Esophagus squamous epithelium (tissue), 5 donors: ENCODE data around the gene FLT3LG. TPM values are rescaled to one million over a fixed set of nuclear protein-coding genes. Genes with fewer than 3 reads are reported as not detected.

Experiments used
- DNase-seq: peaks from one replicate; lab custom pipeline; 2025; lab: John Stamatoyannopoulos, UW
- H3K27ac ChIP-seq, 4 donors: fragments of 200-600 bp; sonication (generic); one replicate each; pipeline ENCODE4 v1.5.1; 2016 to 2019; ENCODE audit warnings: mild to moderate bottlenecking in 1 of 4
- H3K27me3 ChIP-seq, 4 donors: fragments of 200-600 bp; sonication (generic); 1 replicate in 3 of 4; 2 replicates in 1 of 4; pipeline versions ENCODE4 v1.5.1 to v1.6.0; 2017 to 2021; ENCODE audit warnings: antibody characterized with exemption in 1 of 4
- H3K36me3 ChIP-seq, 3 donors: fragments of 200-600 bp; sonication (generic); one replicate each; pipeline ENCODE4 v1.5.1; 2016 to 2019
- H3K4me1 ChIP-seq, 3 donors: fragments of 200-600 bp; sonication (generic); one replicate each; pipeline ENCODE4 v1.5.1; 2017 to 2019
- H3K4me3 ChIP-seq, 4 donors: fragments of 200-600 bp; sonication (generic); 1 replicate in 3 of 4; 2 replicates in 1 of 4; pipeline ENCODE4 v1.5.1; 2016 to 2019; ENCODE audit warnings: mild to moderate bottlenecking in 2 of 4, moderate library complexity in 1 of 4
- H3K9me3 ChIP-seq, 3 donors: fragments of 200-600 bp; sonication (generic); one replicate each; pipeline ENCODE4 v1.5.1; 2016 to 2019
- CTCF ChIP-seq, 6 experiments: fragments of 450-650 bp in 4 of 6; fragments of 200-600 bp in 2 of 6; sonication (generic) in 2 of 6; IDR thresholded peaks; one replicate each; pipeline ENCODE4 v1.5.1; 2016 to 2019; ENCODE audit warnings: antibody characterized with exemption in 6 of 6, mild to moderate bottlenecking in 4 of 6, moderate library complexity in 4 of 6
- POLR2A ChIP-seq, 4 donors: fragments of 450-650 bp; IDR thresholded peaks; one replicate each; pipeline ENCODE4 v1.6.1; 2017; ENCODE audit warnings: antibody characterized with exemption in 4 of 4, mild to moderate bottlenecking in 4 of 4, moderate library complexity in 3 of 4
- WGBS, 2 donors: methylation state at CpG; one replicate each; pipeline ENCODE4 v1.1.5; 2018; 5-methylcytosine and 5-hydroxymethylcytosine counted together
- intact Hi-C: fragments of 100-400 bp; cut with DNase I; formaldehyde crosslinking; loops from one replicate; pipeline ENCODE4 v1.15.0; 2022
- total RNA-seq, 4 donors: library from RNA; depleted of rRNA; stranded (reverse); fragments of >200 nt; gene quantifications; one replicate each; pipeline ENCODE4 v1.1.0, GENCODE V29; 2016
- donor health status: DM: yes; HTN: yes; CAD: no.

The FLT3LG gene
- total RNA-seq, 4 donors from 2014 or later = 0.75 to 4.2 (median 2.7) TPM

GRCh38 chr19:49435670-49436069 lies 38.3 kb upstream of the FLT3LG start:
- Histone ChIP-seq H3K27me3 (peaks cover 21 to 100% (median 38%) of the 10 kb centered on the region in 4 donors), H3K27ac (no peak overlapping the region), H3K36me3 (no peaks in the 10 kb centered on the region), H3K9me3 (no peaks in the 10 kb centered on the region), H3K4me3 (no peak overlapping the region), H3K4me1 (peaks cover 0 to 17% (median 0%) of the 10 kb centered on the region in 3 donors)
- WGBS, 2 donors = 81 to 83% methylated on average over 10 of the region's 10 CpGs
- no peak for DNase-seq
- TF ChIP-seq POLR2A (IDR thresholded peaks at IDR 0.05) = no peak
- no peak for TF ChIP-seq CTCF (IDR thresholded peaks at IDR 0.05)
- intact Hi-C loops = no loop called here

GRCh38 chr19:49436381-49437017 lies 37.5 kb upstream of the FLT3LG start:
- H3K9me3 ChIP-seq = no peaks in the 10 kb centered on the region
- no peaks in the 10 kb centered on the region for H3K36me3 ChIP-seq
- DNase-seq = no peak
- H3K4me1 ChIP-seq = peaks cover 0 to 25% (median 6%) of the 10 kb centered on the region in 3 donors
- TF ChIP-seq POLR2A (IDR thresholded peaks at IDR 0.05) (no peak), CTCF (IDR thresholded peaks at IDR 0.05) (no peak)
- H3K27ac ChIP-seq = no peak overlapping the region
- H3K4me3 ChIP-seq = no peak overlapping the region
- peaks cover 21 to 100% (median 38%) of the 10 kb centered on the region in 4 donors for H3K27me3 ChIP-seq
- WGBS, 2 donors = 23% methylated on average over 35 of the region's 42 CpGs; no CpG with 5 or more reads in 1 of the 2 donors
- intact Hi-C loops = no loop called here

GRCh38 chr19:49437231-49437630 lies 36.8 kb upstream of the FLT3LG start:
- peaks cover 21 to 100% (median 34%) of the 10 kb centered on the region in 4 donors for H3K27me3 ChIP-seq
- DNase-seq = no peak
- WGBS, 2 donors = 5 to 7% methylated on average over 4 to 5 of the region's 8 CpGs
- no peaks in the 10 kb centered on the region for H3K9me3 ChIP-seq
- no peak overlapping the region for H3K4me3 ChIP-seq
- no peak overlapping the region for H3K27ac ChIP-seq
- intact Hi-C loops = no loop called here
- TF ChIP-seq POLR2A (IDR thresholded peaks at IDR 0.05) = no peak
- TF ChIP-seq CTCF (IDR thresholded peaks at IDR 0.05) = no peak
- H3K4me1 ChIP-seq = peaks cover 6 to 29% (median 13%) of the 10 kb centered on the region in 3 donors
- H3K36me3 ChIP-seq = no peaks in the 10 kb centered on the region

- DNase-seq = no peak
- peaks cover 7 to 32% (median 18%) of the 10 kb centered on the region in 3 donors for H3K4me1 ChIP-seq
- WGBS, 2 donors = 14 to 26% methylated on average over 6 of the region's 6 CpGs
- H3K4me3 ChIP-seq = no peak overlapping the region
- H3K9me3 ChIP-seq = no peaks in the 10 kb centered on the region
- H3K36me3 ChIP-seq = no peaks in the 10 kb centered on the region
- H3K27ac ChIP-seq = no peak overlapping the region
- TF ChIP-seq CTCF (IDR thresholded peaks at IDR 0.05) (no peak), POLR2A (IDR thresholded peaks at IDR 0.05) (no peak)
- H3K27me3 ChIP-seq = peaks cover 13 to 98% (median 30%) of the 10 kb centered on the region in 4 donors
- intact Hi-C loops = no loop called here
Observed at GRCh38 chr19:49438261-49438660, 35.8 kb upstream of the FLT3LG start.

GRCh38 chr19:49439836-49440235 lies 34.2 kb upstream of the FLT3LG start:
- DNase-seq = no peak
- Histone ChIP-seq H3K27me3 (peaks cover 13 to 82% (median 23%) of the 10 kb centered on the region in 4 donors), H3K4me1 (peaks cover 7 to 39% (median 18%) of the 10 kb centered on the region in 3 donors), H3K4me3 (no peak overlapping the region), H3K36me3 (no peaks in the 10 kb centered on the region), H3K9me3 (no peaks in the 10 kb centered on the region), H3K27ac (no peak overlapping the region)
- intact Hi-C loops = no loop called here
- TF ChIP-seq CTCF (IDR thresholded peaks at IDR 0.05) (no peak), POLR2A (IDR thresholded peaks at IDR 0.05) (no peak)
- WGBS, 2 donors = 39 to 44% methylated on average over 5 to 6 of the region's 6 CpGs
